Muscle layer of duodenum (tissue), 2 donors: ENCODE measurements around the gene BICDL1.

ENCODE experiments used
- H3K27ac ChIP-seq: one replicate; pipeline ENCODE4 v1.7.0; 2013; ENCODE audit warnings: mild to moderate bottlenecking, low read length
- H3K27me3 ChIP-seq: one replicate; pipeline ENCODE4 v1.7.0; 2013; ENCODE audit warnings: low read depth, mild to moderate bottlenecking, control low read depth, low read length
- H3K36me3 ChIP-seq, 2 donors: one replicate each; pipeline ENCODE4 v1.7.0; 2013; ENCODE audit warnings: low read length in 2 of 2, control low read depth in 1 of 2, mild to moderate bottlenecking in 1 of 2; ENCODE audit not compliant: insufficient read depth in 2 of 2, control insufficient read depth in 1 of 2
- H3K4me1 ChIP-seq, 2 donors: one replicate each; pipeline ENCODE4 v1.7.0; 2013; ENCODE audit warnings: low read length in 2 of 2, mild to moderate bottlenecking in 2 of 2, control low read depth in 1 of 2, moderate library complexity in 1 of 2; ENCODE audit not compliant: insufficient read depth in 2 of 2, control insufficient read depth in 1 of 2
- H3K4me3 ChIP-seq, 2 donors: one replicate each; pipeline ENCODE4 v1.7.0; 2013; ENCODE audit warnings: low read length in 2 of 2, low read depth in 1 of 2, mild to moderate bottlenecking in 1 of 2
- H3K9me3 ChIP-seq, 2 donors: one replicate each; pipeline ENCODE4 v1.7.0; 2013; ENCODE audit warnings: low read length in 2 of 2, control low read depth in 1 of 2, mild to moderate bottlenecking in 1 of 2; ENCODE audit not compliant: control insufficient read depth in 1 of 2
- donor health status: healthy.

BICDL1 gene

GRCh38 chr12:120134307-120134980 is 145.4 kb downstream of the BICDL1 start:
- H3K27me3 ChIP-seq: no peaks in the 10 kb centered on the region
- H3K4me1 ChIP-seq: peaks cover 0 to 3% of the 10 kb centered on the region in 2 donors
- H3K27ac ChIP-seq: no peak overlapping the region
- no peak overlapping the region for H3K4me3 ChIP-seq
- H3K36me3 ChIP-seq: peaks cover 84 to 96% of the 10 kb centered on the region in 2 donors
- no peaks in the 10 kb centered on the region for H3K9me3 ChIP-seq

GRCh38 chr12:120136093-120136770 is 147.2 kb downstream of the BICDL1 start:
- Histone ChIP-seq H3K27me3 (no peaks in the 10 kb centered on the region), H3K4me3 (no peak overlapping the region), H3K9me3 (no peaks in the 10 kb centered on the region), H3K36me3 (peaks cover 86 to 96% of the 10 kb centered on the region in 2 donors), H3K27ac (no peak overlapping the region), H3K4me1 (peaks cover 0 to 3% of the 10 kb centered on the region in 2 donors)

GRCh38 chr12:120137833-120138232 is 148.8 kb downstream of the BICDL1 start:
- H3K27me3 ChIP-seq: no peaks in the 10 kb centered on the region
- H3K36me3 ChIP-seq: peaks cover 82 to 95% of the 10 kb centered on the region in 2 donors
- H3K4me3 ChIP-seq: no peak overlapping the region
- no peaks in the 10 kb centered on the region for H3K4me1 ChIP-seq
- H3K9me3 ChIP-seq: no peaks in the 10 kb centered on the region
- H3K27ac ChIP-seq: no peak overlapping the region

GRCh38 chr12:120138366-120138765 is 149.3 kb downstream of the BICDL1 start:
- H3K36me3 ChIP-seq: peaks cover 82 to 95% of the 10 kb centered on the region in 2 donors
- no peaks in the 10 kb centered on the region for H3K9me3 ChIP-seq
- no peak overlapping the region for H3K27ac ChIP-seq
- no peaks in the 10 kb centered on the region for H3K27me3 ChIP-seq
- H3K4me1 ChIP-seq: no peaks in the 10 kb centered on the region
- no peak overlapping the region for H3K4me3 ChIP-seq

GRCh38 chr12:120139958-120140357 is 150.9 kb downstream of the BICDL1 start:
- H3K27ac ChIP-seq: no peak overlapping the region
- peaks cover 81 to 95% of the 10 kb centered on the region in 2 donors for H3K36me3 ChIP-seq
- no peaks in the 10 kb centered on the region for H3K4me1 ChIP-seq
- no peaks in the 10 kb centered on the region for H3K9me3 ChIP-seq
- H3K27me3 ChIP-seq: no peaks in the 10 kb centered on the region
- no peak overlapping the region for H3K4me3 ChIP-seq

GRCh38 chr12:120140603-120141002 is 151.6 kb downstream of the BICDL1 start:
- no peak overlapping the region for H3K4me3 ChIP-seq
- no peaks in the 10 kb centered on the region for H3K4me1 ChIP-seq
- H3K36me3 ChIP-seq: peaks cover 86 to 95% of the 10 kb centered on the region in 2 donors
- H3K27me3 ChIP-seq: no peaks in the 10 kb centered on the region
- no peaks in the 10 kb centered on the region for H3K9me3 ChIP-seq
- H3K27ac ChIP-seq: no peak overlapping the region

GRCh38 chr12:120141336-120141735 is 152.3 kb downstream of the BICDL1 start:
- Histone ChIP-seq H3K27ac (no peak overlapping the region), H3K4me1 (no peaks in the 10 kb centered on the region), H3K4me3 (no peak overlapping the region), H3K27me3 (no peaks in the 10 kb centered on the region), H3K36me3 (peaks cover 80 to 92% of the 10 kb centered on the region in 2 donors), H3K9me3 (no peaks in the 10 kb centered on the region)

GRCh38 chr12:120142231-120142877 is 153.3 kb downstream of the BICDL1 start:
- peaks cover 77 to 92% of the 10 kb centered on the region in 2 donors for H3K36me3 ChIP-seq
- no peaks in the 10 kb centered on the region for H3K4me1 ChIP-seq
- no peaks in the 10 kb centered on the region for H3K27me3 ChIP-seq
- H3K27ac ChIP-seq: no peak overlapping the region
- H3K4me3 ChIP-seq: no peak overlapping the region
- H3K9me3 ChIP-seq: no peaks in the 10 kb centered on the region
